NCI-H187 treated with DMSO at 0.1 percent for 48 hours (cell line): ENCODE data around the gene PSENEN.
A peak's percentile ranks its signal among the peaks of the same experiment; 100 is the strongest.

Source experiments
- DNase-seq: peaks from one replicate; lab custom pipeline; 2025; lab: John Stamatoyannopoulos, UW

The PSENEN gene

DNA sequence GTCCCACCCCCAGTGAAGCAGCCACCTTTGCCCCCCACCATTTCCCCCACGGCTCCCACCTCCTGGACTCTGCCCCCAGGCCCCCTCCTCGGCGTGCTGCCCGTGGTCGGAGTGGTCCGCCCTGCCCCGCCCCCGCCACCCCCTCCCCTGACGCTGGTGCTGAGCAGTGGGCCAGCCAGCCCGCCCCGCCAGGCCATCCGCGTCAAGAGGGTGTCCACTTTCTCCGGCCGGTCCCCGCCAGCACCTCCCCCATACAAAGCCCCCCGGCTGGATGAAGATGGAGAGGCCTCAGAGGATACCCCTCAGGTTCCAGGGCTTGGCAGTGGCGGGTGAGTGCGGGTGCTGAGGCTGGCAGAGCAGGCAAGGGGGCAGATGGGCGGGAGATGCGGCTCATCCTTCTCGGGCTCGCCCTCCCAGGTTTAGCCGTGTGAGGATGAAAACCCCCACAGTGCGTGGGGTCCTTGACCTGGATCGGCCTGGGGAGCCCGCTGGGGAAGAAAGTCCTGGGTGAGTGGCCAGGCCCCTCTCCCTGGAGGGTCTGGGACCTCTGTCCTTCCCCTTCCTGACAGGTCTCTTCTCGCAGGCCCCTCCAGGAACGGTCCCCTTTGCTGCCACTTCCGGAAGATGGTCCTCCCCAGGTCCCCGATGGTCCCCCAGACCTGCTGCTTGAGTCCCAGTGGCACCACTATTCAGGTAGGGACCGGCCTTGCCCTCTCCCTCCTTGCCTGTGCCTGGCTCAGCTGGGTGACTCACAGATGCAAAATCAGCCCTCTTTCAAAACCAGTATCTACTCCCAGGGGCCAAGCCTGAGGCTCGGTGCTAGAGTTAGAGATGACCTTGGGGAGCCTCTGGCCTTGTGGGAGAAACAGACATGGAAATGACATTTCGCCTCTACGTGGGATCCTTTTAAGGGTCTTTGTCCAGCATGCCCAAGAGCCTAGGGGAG lies 12.0 kb upstream of the PSENEN start:
- no peak for DNase-seq

- no peak for DNase-seq
Measured at GRCh38 chr19:35734273-35734672, 11.2 kb upstream of the PSENEN start.

DNA sequence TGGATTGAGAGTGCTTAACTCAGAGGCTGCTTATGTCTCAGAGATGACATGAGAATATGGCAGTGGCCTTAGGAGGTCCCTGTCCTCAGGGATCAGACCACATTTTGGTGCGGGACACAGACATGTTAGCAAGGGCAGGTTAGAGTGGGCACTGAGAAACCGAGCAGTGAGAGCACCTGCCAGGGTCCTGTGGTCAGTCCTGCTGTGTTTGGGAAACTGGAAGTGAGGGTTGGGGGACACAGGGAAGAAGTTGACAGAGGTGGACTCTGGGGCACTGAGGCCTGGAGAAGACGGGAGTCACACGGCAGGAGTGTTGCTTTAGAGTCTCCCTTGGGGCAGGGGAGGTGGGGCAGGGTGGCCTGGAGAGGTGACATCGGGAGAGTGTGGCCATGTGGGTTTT lies 10.6 kb upstream of the PSENEN start:
- DNase-seq: no peak

DNA sequence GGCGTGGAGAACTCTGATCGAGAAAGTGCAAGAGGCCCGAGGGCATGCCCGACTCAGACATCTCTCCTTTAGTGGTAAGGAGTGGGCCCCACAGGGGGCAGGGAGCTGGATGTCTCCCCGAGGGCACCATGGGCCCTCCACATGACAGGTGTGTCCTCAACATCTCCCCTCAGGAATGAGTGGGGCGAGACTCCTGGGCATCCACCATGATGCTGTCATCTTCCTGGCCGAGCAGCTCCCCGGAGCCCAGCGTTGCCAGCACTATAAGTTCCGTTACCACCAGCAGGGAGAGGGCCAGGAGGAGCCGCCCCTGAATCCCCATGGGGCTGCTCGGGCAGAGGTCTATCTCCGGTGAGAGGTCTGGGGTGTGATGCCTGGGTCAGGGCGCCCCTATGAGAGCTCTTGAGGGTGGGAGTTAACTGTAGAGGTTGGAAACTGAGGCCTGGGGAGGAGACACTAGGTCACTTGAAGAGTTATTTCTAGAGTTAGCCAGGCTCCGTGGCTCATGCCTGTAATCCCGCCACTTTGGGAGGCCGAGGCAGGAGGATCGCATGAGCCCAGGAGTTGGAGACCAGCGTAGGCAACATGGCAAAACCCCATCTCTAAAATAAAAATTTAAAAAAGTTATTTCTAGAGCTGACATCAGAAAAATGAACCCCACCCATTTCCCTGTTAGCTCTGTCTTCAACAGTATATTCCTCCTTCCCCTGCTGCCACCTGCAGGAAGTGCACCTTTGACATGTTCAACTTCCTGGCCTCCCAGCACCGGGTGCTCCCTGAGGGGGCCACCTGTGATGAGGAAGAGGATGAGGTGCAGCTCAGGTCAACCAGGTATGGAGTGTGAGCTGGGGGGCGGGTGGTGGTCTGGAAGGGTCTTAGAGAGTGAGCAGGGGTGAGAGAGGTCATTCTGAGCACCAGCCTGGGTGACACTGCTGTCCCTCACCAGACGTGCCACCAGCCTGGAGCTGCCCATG lies 8.3 kb upstream of the PSENEN start:
- no peak for DNase-seq

DNA sequence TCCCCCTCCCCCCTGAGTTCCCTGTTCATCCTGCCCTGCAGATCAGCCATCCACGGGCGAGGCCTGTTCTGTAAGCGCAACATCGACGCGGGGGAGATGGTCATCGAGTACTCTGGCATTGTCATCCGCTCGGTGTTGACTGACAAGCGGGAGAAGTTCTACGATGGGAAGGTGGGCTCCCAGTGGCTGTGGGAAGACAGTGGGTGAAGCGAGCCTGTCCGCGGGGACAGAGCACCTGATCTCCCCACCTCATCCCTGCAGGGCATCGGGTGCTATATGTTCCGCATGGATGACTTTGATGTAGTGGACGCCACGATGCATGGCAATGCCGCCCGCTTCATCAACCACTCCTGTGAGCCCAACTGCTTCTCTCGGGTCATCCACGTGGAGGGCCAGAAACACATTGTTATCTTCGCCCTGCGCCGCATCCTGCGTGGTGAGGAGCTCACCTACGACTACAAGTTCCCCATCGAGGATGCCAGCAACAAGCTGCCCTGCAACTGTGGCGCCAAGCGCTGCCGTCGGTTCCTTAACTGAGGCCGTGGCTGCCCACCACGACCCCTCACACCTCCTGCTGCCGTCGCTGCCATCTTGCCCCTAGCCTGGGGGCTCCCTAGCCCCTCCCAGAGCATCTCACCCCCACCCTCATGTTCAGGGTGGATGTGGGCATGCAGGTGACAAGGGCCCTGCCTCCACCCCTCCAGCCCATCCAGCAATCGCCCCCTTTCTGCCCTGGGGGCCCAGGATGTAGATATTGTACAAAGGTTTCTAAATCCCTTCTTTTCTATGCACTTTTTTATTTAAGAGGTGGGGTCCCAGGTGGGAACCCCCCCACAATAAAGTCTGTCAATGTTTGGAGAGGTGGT lies 7.2 kb upstream of the PSENEN start:
- no peak for DNase-seq

DNA sequence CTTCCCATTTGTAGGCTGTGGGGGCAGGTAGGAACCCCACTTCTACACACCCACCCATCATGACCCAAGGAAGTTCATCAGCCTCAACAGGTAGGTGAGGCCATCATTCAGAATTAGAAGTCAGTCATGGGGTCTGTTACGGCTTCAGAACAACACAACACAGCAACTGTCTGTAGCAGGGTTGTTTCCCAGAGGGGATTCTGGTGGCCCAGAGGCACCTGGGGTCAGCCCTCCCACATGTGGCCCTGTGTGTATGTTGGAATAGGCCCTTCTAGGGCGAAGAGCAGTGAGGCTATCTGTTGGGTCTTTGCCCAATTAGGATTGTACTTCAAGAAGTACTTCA lies 6.6 kb upstream of the PSENEN start:
- no peak for DNase-seq

GRCh38 chr19:35739275-35740107 lies 6.0 kb upstream of the PSENEN start:
- no peak for DNase-seq

- DNase-seq: no peak
Measured at GRCh38 chr19:35740108-35740422, 5.4 kb upstream of the PSENEN start.

GRCh38 chr19:35740423-35741202 lies 4.8 kb upstream of the PSENEN start:
- DNase-seq: peak; percentile 91

DNA sequence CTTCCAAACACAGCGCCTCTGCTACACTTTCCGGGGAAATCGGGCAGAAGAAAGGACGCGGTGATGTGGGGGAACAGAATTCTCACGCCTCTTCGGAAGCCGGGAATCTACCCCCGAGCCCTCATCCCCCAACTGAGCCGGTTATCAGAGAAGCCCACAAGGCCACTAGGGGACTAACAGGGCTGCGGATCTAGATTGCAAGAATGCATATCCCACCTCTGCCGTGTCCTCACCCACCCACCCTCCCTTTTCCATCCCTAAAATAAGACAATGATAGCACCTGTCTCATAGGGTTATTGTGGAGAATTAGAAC lies 4.3 kb upstream of the PSENEN start:
- no peak for DNase-seq

DNA sequence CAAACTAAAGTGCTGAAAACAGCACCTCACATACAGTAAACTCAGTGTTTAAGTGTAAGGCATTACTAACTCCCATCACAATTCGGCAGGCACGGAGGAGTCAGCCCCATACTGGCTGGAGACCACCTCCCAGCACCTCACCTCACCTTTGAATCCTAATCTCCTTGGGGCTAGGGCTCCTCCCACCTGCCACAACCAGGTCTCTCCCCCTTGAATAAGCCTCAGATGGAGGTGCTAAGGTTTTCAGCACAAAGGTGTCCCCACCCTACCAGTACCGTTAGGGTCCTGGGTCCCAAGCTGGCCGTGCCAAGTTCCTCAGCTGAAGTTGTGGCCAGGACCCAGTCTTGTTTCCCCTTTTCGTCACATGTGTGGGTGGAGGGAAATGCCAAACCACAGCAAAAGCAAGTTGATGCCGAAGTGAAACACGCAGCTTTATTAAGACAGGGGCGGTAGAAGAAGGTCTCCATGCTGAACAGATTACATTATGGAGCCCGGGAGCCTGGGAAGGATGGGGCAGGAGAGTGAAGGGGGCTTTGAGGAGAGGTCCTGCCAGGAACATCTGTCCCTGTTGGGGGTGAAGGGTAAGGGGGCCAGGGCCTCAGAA lies 3.2 kb upstream of the PSENEN start, which contains the start of gene IGFLR1:
IGFLR1 (minus strand) TSS at position 332 of the 604 bp plus-strand sequence. CDS start 1,272 bp downstream, outside the sequence.
- no peak for DNase-seq

GRCh38 chr19:35743640-35744429 lies 1.6 kb upstream of the PSENEN start:
- no peak for DNase-seq

GRCh38 chr19:35744430-35745327 lies 772 bp upstream of the PSENEN start:
- DNase-seq: peak; percentile 91

- no peak for DNase-seq
Measured at GRCh38 chr19:35746087-35746462, 624 bp downstream of the PSENEN start.

GRCh38 chr19:35746531-35746930 lies 1.1 kb downstream of the PSENEN start:
- no peak for DNase-seq

DNA sequence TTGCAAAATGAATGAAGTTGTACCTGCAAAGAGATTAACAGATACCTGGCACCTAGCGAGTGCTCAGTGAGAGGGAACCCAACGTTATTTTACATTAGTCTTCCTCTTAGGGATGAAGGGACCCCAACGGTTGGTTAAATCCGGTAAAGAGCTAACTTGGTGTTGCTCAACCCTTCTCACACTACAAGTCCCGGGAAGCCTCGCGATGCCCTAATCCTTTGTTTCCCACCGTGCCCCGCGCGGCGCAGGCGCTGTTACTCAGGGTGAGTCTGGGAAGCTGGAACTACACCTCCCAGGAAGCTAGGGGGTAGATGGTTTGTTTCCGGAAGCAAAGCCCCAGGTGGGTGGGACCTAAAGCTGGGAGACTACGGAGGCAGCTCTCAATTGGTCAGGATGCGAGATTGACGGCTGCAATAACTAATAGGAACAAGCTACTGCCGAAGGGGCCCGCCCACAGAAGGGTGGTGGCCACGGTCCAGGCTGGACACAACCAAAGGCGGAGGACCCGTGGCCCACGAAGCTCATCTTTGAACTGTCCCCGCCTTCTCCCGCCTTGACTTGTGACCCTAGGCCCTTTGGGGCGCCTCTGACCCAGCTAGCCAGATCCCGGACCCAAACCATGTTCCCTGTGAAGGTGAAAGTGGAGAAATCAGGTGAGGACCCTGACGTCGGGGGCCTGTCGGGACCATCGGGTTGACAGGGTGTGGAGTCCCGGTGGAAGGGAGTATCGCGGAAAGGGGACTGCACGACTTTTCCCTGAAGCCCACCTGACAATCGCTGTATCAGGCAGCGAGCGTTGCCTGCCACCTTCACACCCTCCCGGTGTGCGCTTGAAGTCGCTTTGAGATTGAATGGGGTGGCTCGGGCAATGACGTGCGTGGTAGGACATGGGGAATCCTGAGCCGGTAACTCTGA lies 2.9 kb downstream of the PSENEN start, which contains the start of gene LIN37:
LIN37 (plus strand) TSS at position 471 of the 915 bp plus-strand sequence; CDS start at position 620, 149 bp downstream.
- DNase-seq: peak; percentile 92

DNA sequence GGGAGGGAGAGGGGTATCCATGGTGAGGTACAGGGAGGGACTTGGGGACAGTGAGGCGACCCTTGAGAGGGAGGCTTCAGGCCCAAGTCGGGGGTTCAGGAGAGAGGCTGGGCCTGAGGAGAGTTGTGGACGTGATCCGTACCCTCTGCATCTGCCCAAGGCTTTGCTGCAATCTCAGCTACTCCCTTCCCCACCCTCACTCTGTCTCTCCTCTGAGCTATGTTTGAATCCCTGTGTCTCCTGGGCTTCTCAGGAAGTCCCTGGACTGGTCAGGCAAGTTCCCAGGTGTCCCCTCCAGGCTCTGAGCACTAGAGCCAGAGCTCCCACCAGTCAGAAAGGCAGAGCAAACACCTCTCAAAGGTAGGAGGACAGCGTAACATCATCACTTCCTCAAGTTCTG lies 4.7 kb downstream of the PSENEN start:
- DNase-seq: no peak
